ENCODE results near the gene METTL25.
"Not testable (repeated sequence)": the region's sequence is repeated elsewhere in the genome, so short reads cannot be mapped to it uniquely, and the experiment has no call there.

Gene METTL25, protein sequence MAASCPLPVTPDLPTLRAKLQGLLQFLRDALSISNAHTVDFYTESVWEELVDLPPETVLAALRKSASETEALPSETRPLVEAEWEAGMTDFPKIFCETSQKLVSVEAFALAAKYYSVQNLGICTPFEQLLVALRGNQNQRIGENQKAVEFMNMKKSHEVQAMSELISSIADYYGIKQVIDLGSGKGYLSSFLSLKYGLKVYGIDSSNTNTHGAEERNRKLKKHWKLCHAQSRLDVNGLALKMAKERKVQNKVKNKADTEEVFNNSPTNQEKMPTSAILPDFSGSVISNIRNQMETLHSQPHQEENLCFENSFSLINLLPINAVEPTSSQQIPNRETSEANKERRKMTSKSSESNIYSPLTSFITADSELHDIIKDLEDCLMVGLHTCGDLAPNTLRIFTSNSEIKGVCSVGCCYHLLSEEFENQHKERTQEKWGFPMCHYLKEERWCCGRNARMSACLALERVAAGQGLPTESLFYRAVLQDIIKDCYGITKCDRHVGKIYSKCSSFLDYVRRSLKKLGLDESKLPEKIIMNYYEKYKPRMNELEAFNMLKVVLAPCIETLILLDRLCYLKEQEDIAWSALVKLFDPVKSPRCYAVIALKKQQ

DNA sequence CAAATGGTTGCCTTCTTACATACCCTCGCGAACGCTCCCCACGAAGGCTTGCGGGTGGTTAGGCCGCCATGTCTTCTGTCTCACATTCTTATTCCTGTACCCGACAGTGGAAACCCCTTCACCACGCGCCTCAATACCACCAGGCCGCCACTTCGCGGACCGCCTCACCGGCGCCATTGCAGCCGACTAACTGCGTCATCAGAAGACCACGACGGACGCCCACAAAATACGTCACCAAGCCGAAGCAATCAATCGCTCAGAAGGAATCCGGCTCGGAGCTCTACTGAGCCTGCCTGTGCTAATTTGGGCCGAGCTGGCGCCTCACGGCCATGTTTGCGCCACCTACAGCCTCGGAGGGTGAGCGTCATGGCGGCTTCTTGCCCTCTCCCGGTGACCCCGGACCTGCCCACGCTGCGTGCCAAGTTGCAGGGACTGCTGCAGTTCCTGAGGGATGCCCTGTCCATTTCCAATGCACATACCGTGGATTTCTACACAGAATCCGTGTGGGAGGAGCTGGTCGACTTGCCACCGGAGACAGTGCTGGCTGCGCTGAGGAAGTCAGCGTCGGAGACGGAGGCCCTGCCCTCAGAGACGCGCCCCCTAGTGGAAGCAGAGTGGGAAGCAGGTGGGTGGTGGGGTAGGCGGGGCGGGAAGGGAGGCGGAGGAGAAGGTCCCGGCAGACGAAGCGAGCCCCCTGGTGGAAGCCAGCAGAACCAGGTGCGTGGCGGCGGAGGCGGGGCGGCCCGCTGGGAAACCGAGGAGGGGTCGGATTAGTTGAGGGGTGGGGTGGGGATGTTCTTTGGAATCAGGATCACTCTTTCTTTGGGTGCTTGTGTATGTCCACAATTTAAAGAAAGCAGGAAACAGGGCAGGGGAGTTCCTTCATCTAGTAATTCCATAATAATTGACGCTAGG lies at the start of gene METTL25, which contains the start of gene CCDC59:
METTL25 (plus strand) TSS at position 330 of the 915 bp plus-strand sequence; CDS start at position 367, 37 bp downstream.
CCDC59 (minus strand) TSS at position 188 of the 915 bp plus-strand sequence; CDS start at position 177, 11 bp downstream.
- peak; percentile 97 to 99 for DNase-seq

DNA sequence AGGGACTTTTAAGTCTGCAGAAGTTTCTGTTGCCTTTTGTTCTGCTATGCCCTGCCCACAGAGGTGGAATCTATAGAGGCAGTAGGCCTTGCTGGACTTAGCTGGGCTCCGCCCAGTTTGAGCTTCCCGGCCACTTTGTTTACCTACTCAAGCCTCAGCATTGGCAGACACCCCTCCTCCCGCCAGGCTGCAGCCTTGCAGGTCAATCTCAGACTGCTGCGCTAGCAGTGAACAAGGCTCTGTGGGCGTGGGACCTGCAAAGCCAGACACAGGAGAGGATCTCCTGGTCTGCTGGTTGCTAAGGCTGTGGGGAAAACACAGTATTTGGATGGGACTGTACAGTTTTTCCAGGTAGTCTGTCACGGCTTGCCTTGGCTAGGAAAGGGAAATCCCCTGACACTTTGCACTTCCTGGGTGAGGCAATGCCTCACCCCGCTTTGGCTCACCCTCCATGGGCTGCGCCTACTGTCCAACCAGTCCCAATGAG lies 43.9 kb upstream of the METTL25 start:
- no peak for DNase-seq

DNA sequence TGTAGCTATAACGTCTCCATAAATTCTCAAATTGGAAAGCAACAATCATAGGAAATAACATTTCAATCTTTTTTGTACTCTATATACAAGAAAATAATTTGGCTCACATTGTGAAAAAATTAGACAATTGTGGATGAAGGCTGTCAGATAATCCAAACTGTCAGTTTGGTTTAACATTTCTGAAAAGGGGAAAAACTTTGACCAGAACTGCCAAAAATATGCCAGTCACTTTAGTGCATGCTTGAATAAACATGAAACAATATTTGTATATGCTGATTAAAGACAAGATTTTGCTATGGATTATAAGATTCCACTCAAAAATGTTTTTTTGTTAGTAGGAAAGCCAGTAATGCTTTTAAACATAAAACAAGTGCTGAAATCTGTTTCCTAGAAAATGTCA lies 39.1 kb upstream of the METTL25 start:
- DNase-seq = no peak

DNA sequence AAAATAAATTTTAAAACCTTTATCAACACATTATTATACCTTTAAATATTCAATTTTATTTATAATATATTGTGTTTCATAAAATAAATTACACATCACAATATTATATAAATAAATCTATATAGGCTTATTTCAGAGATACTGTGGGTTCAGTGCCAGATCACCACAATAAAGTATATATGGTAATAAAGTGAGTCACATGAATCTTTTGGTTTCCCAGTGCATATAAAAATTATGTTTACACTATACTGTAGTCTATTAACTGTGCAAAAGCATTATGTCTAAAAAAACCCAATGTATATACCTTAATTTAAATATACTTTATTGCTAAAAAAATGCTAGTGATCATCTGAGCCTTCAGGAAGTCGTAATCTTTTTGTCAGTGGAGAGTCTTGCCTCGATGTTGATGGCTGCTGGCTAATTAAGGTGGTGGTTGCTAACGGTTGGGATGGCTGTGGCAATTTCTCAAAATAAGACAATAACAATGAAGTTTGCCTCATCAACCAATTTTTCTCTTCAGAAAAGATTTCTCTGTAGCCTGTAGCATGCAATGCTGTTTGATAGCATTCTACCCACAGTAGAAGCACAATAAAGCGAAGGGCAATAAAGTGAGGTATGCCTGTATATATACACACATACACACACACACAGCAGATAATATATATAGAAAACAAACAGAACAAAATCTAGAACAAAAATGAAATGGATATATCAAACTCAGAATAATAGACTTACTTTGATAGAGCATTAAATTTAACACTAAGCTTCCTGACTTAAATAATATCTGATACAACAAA lies 32.6 kb upstream of the METTL25 start:
- no peak for DNase-seq

DNA sequence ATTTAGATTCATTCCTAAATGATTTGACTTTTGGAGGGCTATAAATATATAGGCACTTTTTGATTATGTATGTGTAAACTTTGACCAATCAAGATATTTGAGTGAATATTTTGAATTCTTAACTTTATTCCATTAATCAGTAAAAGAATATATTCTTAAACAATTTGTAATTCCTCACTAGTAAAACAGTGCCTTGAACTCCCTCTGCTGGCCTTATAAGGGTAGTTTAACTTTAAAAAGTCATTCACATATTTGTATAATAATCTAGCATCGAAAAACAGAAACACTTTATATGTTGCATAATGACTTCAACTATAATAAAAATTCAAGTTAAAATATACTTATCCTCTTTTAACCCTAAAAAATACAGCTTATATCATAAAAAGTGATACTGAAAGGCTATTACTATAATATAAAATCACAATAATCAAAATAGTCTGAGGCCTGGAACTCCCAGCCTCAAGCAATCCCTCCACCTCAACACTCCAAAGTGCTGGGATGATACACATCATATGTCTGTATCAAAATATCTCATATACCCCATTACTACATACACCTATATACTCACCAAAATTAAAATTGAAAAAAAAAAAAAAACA lies 31.3 kb upstream of the METTL25 start:
- no peak for DNase-seq

DNA sequence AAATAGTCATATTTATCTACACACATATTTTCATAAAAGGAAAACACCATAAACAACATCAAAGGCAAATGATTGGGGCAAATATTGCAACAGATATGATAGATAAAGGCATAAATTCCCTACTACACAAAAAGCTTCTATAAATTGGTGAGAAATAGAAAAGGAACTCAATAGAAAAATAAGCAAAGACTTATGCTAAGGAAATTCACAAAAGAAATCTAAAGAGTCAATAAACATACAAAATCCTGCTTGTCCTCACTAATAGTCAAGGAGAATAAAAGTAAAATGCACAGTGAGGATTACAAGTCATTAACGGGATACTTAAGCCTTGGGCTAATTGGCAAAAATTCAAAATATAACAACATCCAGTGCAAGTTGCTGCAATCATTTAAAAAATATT lies 30.5 kb upstream of the METTL25 start:
- no peak for DNase-seq

DNA sequence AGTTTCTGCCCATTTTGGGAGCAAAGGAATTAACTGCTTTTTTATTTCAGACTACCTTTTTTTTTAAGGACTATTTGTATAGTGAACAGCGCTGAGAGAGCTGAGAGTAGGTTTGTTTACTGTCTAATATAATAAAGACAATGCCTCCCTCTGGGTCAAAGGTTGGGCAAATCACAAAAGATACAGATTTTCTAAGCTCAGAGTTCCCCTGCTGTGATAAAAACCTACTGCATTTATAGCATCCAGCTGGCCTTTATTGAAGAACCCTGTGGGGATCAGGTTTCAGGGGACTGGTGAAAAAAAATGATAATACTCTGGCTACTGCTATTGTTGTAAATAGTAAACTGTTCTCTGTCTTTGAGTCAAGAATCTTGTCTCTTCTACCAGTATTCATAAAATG lies 28.8 kb upstream of the METTL25 start:
- DNase-seq = no peak

DNA sequence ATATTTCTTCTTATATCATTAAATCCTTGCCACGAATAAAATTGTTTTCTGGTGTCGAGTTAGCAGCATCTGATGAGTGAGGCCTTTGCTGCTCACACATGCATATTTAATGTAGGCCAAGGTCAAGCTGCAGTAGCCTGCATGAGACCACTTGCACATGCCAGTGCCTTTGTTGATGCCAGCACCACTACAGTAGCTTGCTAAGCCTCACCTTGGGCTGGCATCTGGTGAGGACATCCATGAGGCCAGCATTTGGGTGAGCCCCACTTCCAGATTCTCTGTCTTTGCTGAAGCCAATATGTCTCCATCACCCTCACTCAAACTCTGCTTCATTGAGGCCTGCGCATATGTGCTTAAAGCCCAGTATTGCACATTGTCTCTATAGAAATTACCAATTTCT lies 8.2 kb upstream of the METTL25 start:
- DNase-seq = no peak

DNA sequence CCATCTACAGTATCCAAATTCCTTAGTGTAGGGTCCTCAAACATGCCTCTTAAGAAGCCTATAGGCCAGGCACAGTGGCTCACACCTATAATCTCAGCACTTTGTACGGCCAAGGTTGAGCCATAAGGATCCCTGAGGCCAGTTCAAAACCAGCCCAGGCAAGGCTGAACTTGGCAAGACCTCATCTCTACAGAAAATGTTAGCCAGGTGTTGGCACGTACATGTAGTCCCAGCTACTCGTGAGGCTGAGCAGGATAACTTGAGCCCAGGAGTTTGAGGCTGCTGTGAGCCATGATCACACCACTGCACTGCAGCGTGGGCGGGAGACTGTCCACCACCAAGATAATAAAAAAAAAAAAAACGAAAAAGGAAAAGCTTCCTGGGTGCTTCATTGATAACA lies 6.9 kb upstream of the METTL25 start:
- no peak for DNase-seq

DNA sequence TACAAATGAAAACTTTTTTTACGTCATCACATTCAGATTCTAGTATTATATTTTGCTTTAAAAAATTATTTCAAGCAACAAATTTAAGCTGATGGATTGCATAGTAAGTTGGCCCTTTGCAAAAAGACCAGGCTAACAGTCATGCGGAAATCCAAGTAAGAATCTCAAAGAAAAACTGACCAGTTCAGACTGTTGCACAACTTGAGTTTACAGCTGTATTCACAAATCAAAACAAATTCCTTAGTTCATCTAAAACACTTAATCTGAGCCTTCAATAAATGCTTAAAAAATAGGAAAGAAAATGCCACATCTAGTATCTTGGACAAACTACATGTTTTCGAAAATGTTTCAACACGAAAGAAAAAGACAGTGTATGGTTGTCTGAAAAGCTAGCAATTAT lies 989 bp upstream of the METTL25 start:
- DNase-seq = no peak

DNA sequence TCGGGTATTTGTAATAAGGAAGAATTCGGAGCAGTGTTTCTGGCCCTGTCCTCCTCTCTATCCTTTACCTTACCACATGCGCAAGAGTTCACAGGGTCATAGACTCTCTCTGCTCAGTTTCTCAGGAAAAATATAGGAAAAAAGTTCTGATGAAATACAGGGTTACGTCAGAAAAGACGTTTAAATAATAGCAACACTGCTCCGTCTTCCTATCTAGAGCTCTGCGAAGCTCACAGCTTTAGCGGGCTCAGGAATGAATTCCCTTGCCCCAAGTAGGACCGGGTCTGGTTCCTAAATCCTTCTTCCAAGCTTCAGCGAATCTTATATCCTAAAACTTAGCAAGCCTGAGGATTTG lies 507 bp upstream of the METTL25 start:
- DNase-seq = no peak

DNA sequence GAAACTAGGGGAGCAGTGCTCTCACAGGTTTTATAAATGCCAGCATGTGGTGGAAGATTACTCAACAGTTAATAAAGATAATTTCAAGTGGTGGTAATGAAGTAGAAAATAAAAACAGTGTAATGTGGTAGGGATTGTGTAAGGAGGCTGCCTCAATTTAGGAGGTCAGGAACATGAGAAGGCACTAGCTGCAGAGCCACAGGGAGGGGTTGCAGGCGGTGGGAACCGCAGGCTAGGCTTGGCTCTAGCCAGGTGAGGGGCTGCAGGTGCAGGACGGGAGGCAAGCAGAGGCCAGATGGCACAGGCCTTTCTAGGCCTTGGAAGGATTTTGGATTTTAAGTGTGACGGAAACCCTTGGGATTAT lies 768 bp downstream of the METTL25 start:
- DNase-seq = peak in 1 of 2 experiments; percentile 26

DNA sequence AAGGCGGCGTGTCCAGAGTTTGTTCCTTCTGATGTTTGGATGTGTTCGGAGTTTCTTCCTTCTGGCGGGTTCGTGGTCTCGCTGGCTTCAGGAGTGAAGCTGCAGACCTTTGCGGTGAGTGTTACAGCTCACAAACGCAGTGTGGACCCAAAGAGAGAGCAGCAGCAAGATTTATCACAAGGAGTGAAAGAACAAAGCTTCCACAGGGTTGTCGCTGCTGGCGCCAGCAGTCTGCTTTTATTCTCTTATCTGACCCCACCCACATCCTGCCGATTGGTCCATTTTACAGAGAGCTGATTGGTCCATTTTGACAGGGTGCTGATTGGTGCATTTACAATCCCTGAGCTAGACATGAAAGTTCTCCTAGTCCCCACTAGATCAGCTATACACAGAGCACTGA lies 2.5 kb downstream of the METTL25 start:
- not testable (repeated sequence) for DNase-seq

DNA sequence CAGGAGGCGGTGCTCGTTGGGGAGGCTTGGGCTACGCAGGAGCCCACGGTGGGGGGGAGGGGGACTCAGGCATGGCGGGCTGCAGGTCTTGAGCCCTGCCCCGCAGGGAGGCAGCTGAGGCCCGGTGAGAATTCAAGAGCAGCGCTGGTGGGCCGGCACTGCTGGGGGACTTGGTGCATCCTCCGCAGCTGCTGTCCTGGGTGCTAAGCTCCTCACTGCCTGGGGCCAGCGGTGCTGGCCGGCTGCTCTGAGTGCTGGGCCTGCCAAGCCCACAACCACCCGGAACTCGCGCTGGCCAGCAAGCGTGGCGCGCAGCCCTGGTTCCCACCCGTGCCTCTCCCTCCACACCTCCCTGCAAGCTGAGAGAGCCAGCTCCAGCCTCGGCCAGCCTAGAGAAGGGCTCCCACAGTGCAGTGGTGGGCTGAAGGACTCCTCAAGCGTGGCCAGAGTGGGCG lies 3.2 kb downstream of the METTL25 start:
- DNase-seq = no peak

DNA sequence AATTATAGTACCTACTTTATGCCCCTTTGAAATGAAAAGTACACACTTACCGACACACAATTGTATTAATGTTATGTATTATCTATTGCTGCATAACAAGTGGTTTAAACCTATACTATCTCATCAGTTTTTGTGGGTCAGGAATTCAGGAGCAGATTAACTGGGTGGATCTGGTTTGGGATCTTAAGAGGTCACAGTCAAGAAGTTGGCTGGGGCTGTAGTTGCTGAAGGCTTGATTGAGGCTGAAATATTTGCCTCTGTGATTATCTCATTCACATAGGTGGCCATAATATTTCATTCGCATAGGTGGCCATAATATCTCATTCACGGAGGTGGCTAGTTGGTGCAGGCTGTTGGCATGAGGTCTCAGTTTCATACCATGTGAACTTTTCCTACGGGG lies 5.7 kb downstream of the METTL25 start:
- DNase-seq = no peak

DNA sequence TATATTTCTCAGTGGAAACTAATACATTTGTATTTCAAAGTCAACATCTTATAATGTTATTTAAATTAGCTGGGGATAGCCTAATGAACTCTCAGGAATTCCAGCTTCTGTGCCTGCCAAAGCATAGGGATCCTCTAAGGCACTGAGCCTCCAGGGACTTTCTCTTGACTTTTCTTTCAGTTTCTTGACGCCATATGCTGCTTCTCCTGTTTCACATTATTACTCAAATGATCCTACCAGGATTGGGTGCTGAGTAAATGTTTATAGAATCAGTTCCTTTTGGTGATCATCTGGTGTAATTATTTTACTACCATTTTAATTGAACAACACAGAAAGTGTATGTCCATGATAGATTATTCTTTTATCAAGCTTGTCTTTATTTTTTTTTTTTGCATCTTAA lies 7.9 kb downstream of the METTL25 start:
- DNase-seq = no peak

DNA sequence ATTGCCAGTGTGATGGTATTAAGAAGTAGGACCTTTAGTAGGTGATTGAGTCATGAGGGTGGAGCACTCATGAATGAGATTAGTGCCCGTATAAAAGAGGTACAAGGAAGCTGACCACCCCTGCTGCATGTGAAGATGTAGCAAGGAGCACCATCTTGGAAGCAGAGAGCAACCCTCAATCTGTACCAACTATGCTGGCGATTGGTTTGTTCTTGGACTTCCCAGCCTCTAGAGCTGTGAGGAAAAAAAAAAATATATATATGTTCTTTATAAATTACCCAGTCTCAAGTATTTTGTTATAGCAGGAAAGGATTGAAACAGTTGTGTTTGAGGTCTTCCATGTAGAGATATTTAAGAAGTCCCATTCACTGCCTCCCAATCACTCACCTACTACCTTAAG lies 16.9 kb downstream of the METTL25 start:
- no peak for DNase-seq

DNA sequence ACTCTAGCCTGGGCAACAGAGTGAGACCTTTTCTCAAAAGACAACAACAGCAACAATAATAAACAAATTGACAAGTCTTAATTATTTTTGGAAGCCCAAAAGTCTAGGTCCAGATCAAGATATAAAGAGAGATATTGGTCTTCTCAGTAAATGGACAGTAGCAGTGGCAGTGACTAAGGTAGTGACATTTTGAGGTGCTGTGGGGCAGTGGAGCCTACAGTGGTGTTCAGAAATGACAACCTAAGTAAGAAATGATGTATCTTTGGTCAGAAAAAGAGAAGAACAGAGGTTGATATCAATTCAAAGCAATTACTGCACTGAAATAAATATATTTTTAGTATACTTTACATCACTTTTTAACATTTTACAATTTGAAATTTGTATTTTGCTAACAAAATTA lies 20.7 kb downstream of the METTL25 start:
- no peak for DNase-seq

DNA sequence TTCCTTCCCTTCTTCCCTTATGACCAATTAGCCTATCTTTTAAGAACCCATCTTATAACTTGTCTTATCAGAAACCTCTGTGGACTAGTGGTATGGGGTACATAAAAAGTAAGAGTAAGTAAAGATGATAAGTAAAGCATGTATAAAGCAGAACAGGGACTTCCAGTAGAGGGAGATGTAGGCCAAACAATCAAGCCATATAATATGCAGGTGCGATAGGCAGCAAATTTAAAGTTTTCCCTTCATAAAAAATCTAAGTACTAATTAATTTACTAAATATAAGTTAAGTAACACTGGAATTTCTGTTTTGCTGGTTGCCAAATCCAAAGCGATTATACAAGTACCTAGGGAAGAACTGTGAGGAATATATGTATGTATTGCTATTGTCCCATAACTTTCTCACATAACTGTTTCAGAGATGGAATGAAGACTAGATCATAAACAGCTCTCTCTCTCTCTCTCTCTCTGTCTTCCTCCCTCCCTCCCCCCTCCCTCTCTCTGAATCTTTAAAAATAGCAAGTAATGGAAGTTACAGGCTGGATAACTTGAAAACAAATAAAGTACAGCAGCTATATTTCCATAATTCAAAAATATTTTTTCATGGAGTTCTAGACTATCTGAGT lies 25.7 kb downstream of the METTL25 start:
- DNase-seq = no peak

DNA sequence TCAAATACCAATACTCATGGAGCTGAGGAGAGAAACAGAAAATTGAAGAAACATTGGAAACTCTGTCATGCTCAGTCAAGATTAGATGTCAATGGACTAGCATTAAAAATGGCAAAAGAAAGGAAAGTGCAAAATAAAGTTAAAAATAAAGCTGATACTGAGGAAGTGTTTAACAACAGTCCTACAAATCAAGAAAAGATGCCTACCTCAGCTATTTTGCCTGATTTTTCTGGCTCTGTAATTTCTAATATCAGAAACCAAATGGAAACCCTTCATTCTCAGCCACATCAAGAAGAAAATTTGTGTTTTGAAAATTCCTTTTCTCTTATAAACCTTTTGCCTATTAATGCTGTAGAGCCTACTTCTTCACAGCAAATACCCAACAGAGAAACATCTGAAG lies 40.5 kb downstream of the METTL25 start:
- DNase-seq = no peak

DNA sequence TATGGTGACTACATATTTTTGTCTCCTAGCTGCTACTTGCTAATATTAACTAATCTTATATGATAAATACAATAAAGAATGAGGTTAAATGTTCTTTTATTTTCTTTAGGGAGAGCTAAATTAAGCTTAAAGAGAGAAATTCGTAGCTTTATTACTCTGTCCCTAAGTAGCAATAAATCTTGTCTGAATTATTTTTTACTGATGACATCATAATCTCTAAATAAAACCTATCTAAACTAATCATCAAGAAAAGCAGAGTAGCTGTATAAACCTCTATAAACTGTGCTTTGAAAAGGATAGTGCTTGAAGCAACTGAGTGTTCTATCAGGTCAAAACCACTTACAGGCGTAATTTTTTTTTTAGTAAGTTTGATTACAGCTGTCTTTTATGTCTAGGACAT lies 42.5 kb downstream of the METTL25 start:
- no peak for DNase-seq

DNA sequence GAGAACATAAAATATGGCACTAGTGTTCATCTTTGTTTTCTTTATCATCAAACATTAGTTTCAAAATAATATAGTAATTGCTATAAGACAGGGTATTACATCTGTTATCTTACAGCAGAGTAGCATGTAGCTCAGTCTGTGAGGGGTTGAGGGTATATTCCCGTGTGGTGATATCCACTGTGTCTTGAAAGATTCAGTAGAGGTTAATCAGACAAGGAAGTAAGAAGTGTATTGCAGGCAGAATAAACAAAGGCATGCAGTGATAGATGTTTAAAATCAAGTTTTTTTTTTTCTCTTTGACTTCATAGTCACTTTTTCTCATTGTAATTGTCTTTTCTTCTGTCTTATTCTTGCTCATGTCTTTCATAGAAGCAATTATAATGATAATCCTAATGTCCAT lies 48.3 kb downstream of the METTL25 start:
- DNase-seq = no peak
